DND-41 (cell line): Measurements from ENCODE around the gene ST8SIA2.

ENCODE experiments used
- ATAC-seq: fragments of 200-7000 bp; cut with Tn5 transposase; 3 replicates; pipeline ENCODE4 v1.9.1; 2021; ENCODE audit warnings: low read depth; ENCODE audit not compliant: insufficient read depth
- DNase-seq: peaks from one replicate; pipeline ENCODE4 v3.0.0-alpha.2; 2020
- H2AFZ ChIP-seq: 2 replicates; pipeline ENCODE4 v1.6.0; 2012; ENCODE audit warnings: low read depth, low read length
- H3K27ac ChIP-seq: 2 replicates; pipeline ENCODE4 v1.5.1; 2012; ENCODE audit warnings: low read length, inconsistent platforms
- H3K27me3 ChIP-seq: fragments of 200-600 bp; sonication (generic); 2 replicates; pipeline ENCODE4 v1.6.0; 2012; ENCODE audit warnings: low read length, mild to moderate bottlenecking, inconsistent platforms; ENCODE audit not compliant: insufficient read depth, poor library complexity
- H3K36me3 ChIP-seq: 2 replicates; pipeline ENCODE4 v1.5.1; 2012; ENCODE audit warnings: low read length, inconsistent platforms; ENCODE audit not compliant: insufficient read depth
- H3K4me1 ChIP-seq: 2 replicates; pipeline ENCODE4 v1.5.1; 2012; ENCODE audit warnings: mild to moderate bottlenecking, low read length; ENCODE audit not compliant: insufficient read depth
- H3K4me2 ChIP-seq: 2 replicates; pipeline ENCODE4 v1.6.0; 2012; ENCODE audit warnings: mild to moderate bottlenecking, moderate library complexity, low read length, inconsistent platforms; ENCODE audit not compliant: insufficient read depth
- H3K4me3 ChIP-seq, 2 experiments: fragments of 200-600 bp in 1 of 2; shearing (Covaris generic) in 1 of 2; 2 replicates each; pipeline ENCODE4 v1.5.1; 2012 to 2016; ENCODE audit warnings: inconsistent platforms in 2 of 2, low read length in 2 of 2, mild to moderate bottlenecking in 2 of 2, low read depth in 1 of 2, moderate library complexity in 1 of 2
- H3K79me2 ChIP-seq: 2 replicates; pipeline ENCODE4 v1.6.0; 2012; ENCODE audit warnings: low read length, inconsistent platforms; ENCODE audit not compliant: insufficient read depth
- H3K9ac ChIP-seq: 2 replicates; pipeline ENCODE4 v1.6.0; 2012; ENCODE audit warnings: low read depth, mild to moderate bottlenecking, inconsistent platforms, low read length, moderate library complexity
- H3K9me3 ChIP-seq: 2 replicates; pipeline ENCODE4 v1.5.1; 2012; ENCODE audit warnings: low read length, moderate library complexity, mild to moderate bottlenecking, inconsistent platforms; ENCODE audit not compliant: insufficient read depth, severe bottlenecking
- H4K20me1 ChIP-seq: 2 replicates; pipeline ENCODE4 v1.6.0; 2012; ENCODE audit warnings: low read length; ENCODE audit not compliant: insufficient read depth
- CTCF ChIP-seq: IDR thresholded peaks from 2 replicates; pipeline ENCODE4 v1.5.1; 2012; ENCODE audit warnings: borderline replicate concordance, low read length, moderate library complexity, mild to moderate bottlenecking; ENCODE audit not compliant: poor library complexity, severe bottlenecking; ENCODE audit errors: extremely low read depth
- EZH2 ChIP-seq: IDR thresholded peaks from 3 replicates; pipeline ENCODE4 v1.6.1; 2012; ENCODE audit warnings: borderline replicate concordance, low read depth, mild to moderate bottlenecking, moderate library complexity, low read length, inconsistent platforms; ENCODE audit not compliant: severe bottlenecking

ST8SIA2 gene

GRCh38 chr15:92365906-92366305 is 27.8 kb upstream of the ST8SIA2 start:
- Histone ChIP-seq H4K20me1 (no peaks in the 10 kb centered on the region), H3K4me1 (no peaks in the 10 kb centered on the region), H3K4me3 (no peak overlapping the region), H3K9ac (no peak overlapping the region), H3K79me2 (no peaks in the 10 kb centered on the region), H3K36me3 (no peaks in the 10 kb centered on the region), H3K4me2 (no peak overlapping the region), H3K27ac (no peak overlapping the region), H2AFZ (no peak overlapping the region), H3K9me3 (no peaks in the 10 kb centered on the region), H3K27me3 (no peaks in the 10 kb centered on the region)
- DNase-seq (no peak), ATAC-seq (no peak)
- TF ChIP-seq EZH2: no peak
- no peak for TF ChIP-seq CTCF

- H3K4me2 ChIP-seq: no peak overlapping the region
- no peaks in the 10 kb centered on the region for H3K27me3 ChIP-seq
- H3K4me3 ChIP-seq: no peak overlapping the region
- H3K79me2 ChIP-seq: no peaks in the 10 kb centered on the region
- no peaks in the 10 kb centered on the region for H3K9me3 ChIP-seq
- H3K27ac ChIP-seq: no peak overlapping the region
- no peaks in the 10 kb centered on the region for H3K4me1 ChIP-seq
- no peak for DNase-seq
- H3K9ac ChIP-seq: no peak overlapping the region
- H3K36me3 ChIP-seq: no peaks in the 10 kb centered on the region
- no peak for ATAC-seq
- H2AFZ ChIP-seq: no peak overlapping the region
- H4K20me1 ChIP-seq: no peaks in the 10 kb centered on the region
- TF ChIP-seq CTCF: no peak
- TF ChIP-seq EZH2: no peak
Observed at GRCh38 chr15:92366381-92366780, 27.3 kb upstream of the ST8SIA2 start.

GRCh38 chr15:92375057-92375456 is 18.6 kb upstream of the ST8SIA2 start:
- Histone ChIP-seq H3K27ac (no peak overlapping the region), H3K9me3 (no peaks in the 10 kb centered on the region), H4K20me1 (no peaks in the 10 kb centered on the region), H3K79me2 (no peaks in the 10 kb centered on the region), H3K27me3 (peaks cover 5% of the 10 kb centered on the region), H3K4me2 (no peak overlapping the region), H3K9ac (no peak overlapping the region), H2AFZ (no peak overlapping the region), H3K36me3 (no peaks in the 10 kb centered on the region), H3K4me3 (no peak overlapping the region), H3K4me1 (no peaks in the 10 kb centered on the region)
- TF ChIP-seq EZH2: no peak
- TF ChIP-seq CTCF: no peak
- ATAC-seq: no peak
- no peak for DNase-seq

- H3K27me3 ChIP-seq: peaks cover 5% of the 10 kb centered on the region
- no peak for DNase-seq
- H3K36me3 ChIP-seq: no peaks in the 10 kb centered on the region
- H3K79me2 ChIP-seq: no peaks in the 10 kb centered on the region
- no peak overlapping the region for H3K27ac ChIP-seq
- ATAC-seq: no peak
- H3K4me3 ChIP-seq: no peak overlapping the region
- H3K9me3 ChIP-seq: no peaks in the 10 kb centered on the region
- H2AFZ ChIP-seq: no peak overlapping the region
- H3K4me1 ChIP-seq: no peaks in the 10 kb centered on the region
- no peaks in the 10 kb centered on the region for H4K20me1 ChIP-seq
- H3K4me2 ChIP-seq: no peak overlapping the region
- H3K9ac ChIP-seq: no peak overlapping the region
- no peak for TF ChIP-seq CTCF
- TF ChIP-seq EZH2: no peak
Observed at GRCh38 chr15:92376109-92376508, 17.6 kb upstream of the ST8SIA2 start.
